Tibial nerve (tissue), 3 donors: Measurements from ENCODE around the gene SLC7A9.

Source experiments
- POLR2A ChIP-seq, 2 donors: fragments of 450-650 bp; IDR thresholded peaks; one replicate each; pipeline ENCODE4 v1.6.1; 2017; ENCODE audit warnings: antibody characterized with exemption in 2 of 2, mild to moderate bottlenecking in 2 of 2, moderate library complexity in 2 of 2
- TF ChIP-seq, protein P1 (sequence below), 5 experiments: fragments of 200-600 bp in 3 of 5; fragments of 450-650 bp in 2 of 5; sonication (generic) in 3 of 5; IDR thresholded peaks; one replicate each; pipeline ENCODE4 v1.5.1; 2016 to 2019; ENCODE audit warnings: antibody characterized with exemption in 5 of 5, mild to moderate bottlenecking in 3 of 5, moderate library complexity in 2 of 5

DNA sequence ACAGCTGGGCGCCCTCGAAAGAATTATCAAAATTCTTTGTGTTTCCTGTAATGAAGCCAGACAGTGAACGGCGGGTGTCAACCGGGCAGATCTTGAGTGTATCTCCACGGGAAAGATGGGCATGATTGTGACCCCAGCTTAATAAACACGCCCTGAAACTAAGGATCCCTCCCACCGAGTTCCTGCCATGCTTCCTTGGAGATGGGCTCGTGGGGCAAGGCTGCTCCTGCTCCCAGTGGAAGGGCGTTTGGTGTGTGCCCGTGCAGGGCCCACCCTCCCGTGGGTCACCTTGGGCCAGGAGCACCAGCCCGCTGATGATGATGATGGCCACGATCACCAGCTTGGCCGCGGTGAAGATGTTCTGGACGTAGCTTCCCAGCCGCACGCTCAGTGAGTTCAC lies 7.4 kb downstream of the SLC7A9 start:
- TF ChIP-seq, protein P1, sequence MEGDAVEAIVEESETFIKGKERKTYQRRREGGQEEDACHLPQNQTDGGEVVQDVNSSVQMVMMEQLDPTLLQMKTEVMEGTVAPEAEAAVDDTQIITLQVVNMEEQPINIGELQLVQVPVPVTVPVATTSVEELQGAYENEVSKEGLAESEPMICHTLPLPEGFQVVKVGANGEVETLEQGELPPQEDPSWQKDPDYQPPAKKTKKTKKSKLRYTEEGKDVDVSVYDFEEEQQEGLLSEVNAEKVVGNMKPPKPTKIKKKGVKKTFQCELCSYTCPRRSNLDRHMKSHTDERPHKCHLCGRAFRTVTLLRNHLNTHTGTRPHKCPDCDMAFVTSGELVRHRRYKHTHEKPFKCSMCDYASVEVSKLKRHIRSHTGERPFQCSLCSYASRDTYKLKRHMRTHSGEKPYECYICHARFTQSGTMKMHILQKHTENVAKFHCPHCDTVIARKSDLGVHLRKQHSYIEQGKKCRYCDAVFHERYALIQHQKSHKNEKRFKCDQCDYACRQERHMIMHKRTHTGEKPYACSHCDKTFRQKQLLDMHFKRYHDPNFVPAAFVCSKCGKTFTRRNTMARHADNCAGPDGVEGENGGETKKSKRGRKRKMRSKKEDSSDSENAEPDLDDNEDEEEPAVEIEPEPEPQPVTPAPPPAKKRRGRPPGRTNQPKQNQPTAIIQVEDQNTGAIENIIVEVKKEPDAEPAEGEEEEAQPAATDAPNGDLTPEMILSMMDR (IDR thresholded peaks at IDR 0.05): no peak
- TF ChIP-seq POLR2A (IDR thresholded peaks at IDR 0.05): no peak
